GM21360 (cell line): ENCODE measurements around the gene SPRR2D.
"Not testable (repeated sequence)": the region's sequence is repeated elsewhere in the genome, so short reads cannot be mapped to it uniquely, and the experiment has no call there.

Experiments used
- ATAC-seq: cut with Tn5 transposase; IDR thresholded peaks from one replicate; pipeline ENCODE4 v1.9.1; 2021; ENCODE audit warnings: mild to moderate bottlenecking, moderate library complexity; ENCODE audit not compliant: unreplicated experiment

The SPRR2D gene

GRCh38 chr1:153040950-153041631 is at the start of gene SPRR2D:
TSS of gene SPRR2D (minus strand) at chr1:153041120. CDS start at chr1:153040346, 774 bp downstream.
- no peak for ATAC-seq

GRCh38 chr1:153087652-153088051 is 46.7 kb upstream of the SPRR2D start:
- ATAC-seq, result no peak

- ATAC-seq, result no peak
Observed at GRCh38 chr1:153081736-153082135, 40.8 kb upstream of the SPRR2D start.

GRCh38 chr1:153072806-153073726 is 32.1 kb upstream of the SPRR2D start:
- ATAC-seq, result no peak

- ATAC-seq, result no peak
Observed at GRCh38 chr1:153071511-153071910, 30.6 kb upstream of the SPRR2D start, which contains the start of gene SPRR2B. TSS of gene SPRR2B (minus strand) at chr1:153071611. CDS start at chr1:153070839, 772 bp downstream.

- ATAC-seq, result no peak
Observed at GRCh38 chr1:153070243-153070642, 29.3 kb upstream of the SPRR2D start.

GRCh38 chr1:153058826-153059784 is 18.2 kb upstream of the SPRR2D start:
- ATAC-seq, result no peak

GRCh38 chr1:153058154-153058553 is 17.2 kb upstream of the SPRR2D start:
- ATAC-seq, result no peak

GRCh38 chr1:153057375-153057774 is 16.5 kb upstream of the SPRR2D start, which contains the start of gene SPRR2A:
TSS of gene SPRR2A (minus strand) at chr1:153057512. CDS start at chr1:153056735, 777 bp downstream.
- no peak for ATAC-seq

GRCh38 chr1:153056111-153056510 is 15.2 kb upstream of the SPRR2D start:
- ATAC-seq, result not testable (repeated sequence)

GRCh38 chr1:153049211-153049610 is 8.3 kb upstream of the SPRR2D start:
- no peak for ATAC-seq

GRCh38 chr1:153035211-153035610 is 5.7 kb downstream of the SPRR2D start:
- ATAC-seq, result no peak

GRCh38 chr1:153032677-153033308 is 8.1 kb downstream of the SPRR2D start:
- no peak for ATAC-seq

GRCh38 chr1:153032073-153032472 is 8.8 kb downstream of the SPRR2D start:
- ATAC-seq, result no peak

- no peak for ATAC-seq
Observed at GRCh38 chr1:153030895-153031294, 10.0 kb downstream of the SPRR2D start, which contains the start of gene SPRR1B. TSS of gene SPRR1B (plus strand) at chr1:153031203. CDS start at chr1:153032346, 1,143 bp downstream.

GRCh38 chr1:153028766-153029165 is 12.2 kb downstream of the SPRR2D start:
- no peak for ATAC-seq

- no peak for ATAC-seq
Observed at GRCh38 chr1:153025797-153026196, 15.1 kb downstream of the SPRR2D start.

GRCh38 chr1:153024413-153024812 is 16.5 kb downstream of the SPRR2D start:
- no peak for ATAC-seq

GRCh38 chr1:153023109-153023508 is 17.8 kb downstream of the SPRR2D start:
- no peak for ATAC-seq

GRCh38 chr1:153022340-153022739 is 18.6 kb downstream of the SPRR2D start:
- not testable (repeated sequence) for ATAC-seq
